ENCODE data around the gene TMPRSS13.
A peak's percentile ranks its signal among the peaks of the same experiment; 100 is the strongest.
"Not testable (repeated sequence)": the region's sequence is repeated elsewhere in the genome, so short reads cannot be mapped to it uniquely, and the experiment has no call there.

The TMPRSS13 gene

DNA sequence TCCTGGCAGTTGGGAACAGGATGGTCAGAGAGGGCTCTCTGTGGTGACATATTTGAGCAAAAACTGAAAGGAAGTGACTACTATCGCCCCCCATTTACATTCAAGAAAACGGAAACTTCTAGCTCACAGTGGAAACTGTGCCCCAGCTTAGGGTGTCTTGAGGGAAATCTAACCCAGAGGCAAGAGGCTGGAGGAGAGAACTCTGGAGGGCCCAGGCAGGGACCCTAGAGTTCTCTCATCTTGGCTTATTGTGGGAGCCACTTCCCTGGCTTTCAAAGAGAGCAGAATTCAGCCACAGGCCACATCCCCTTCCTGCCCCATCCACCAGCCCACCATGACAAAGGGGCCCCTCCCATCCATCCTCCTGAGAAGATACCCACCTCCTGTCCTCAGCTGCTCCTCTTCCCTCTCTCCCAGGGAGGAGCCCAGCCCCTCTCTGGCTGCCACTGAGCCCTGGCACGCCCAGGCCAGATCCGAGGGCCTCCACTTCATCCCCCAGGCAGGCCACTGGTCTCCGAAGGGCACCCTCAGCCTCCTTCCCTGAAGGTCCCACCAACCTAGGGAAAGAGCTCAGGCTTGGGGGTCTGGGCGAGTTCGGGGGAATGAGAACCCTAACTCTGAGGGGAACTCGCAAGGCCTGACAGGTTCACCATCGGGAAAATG is 1.6 kb upstream of the TMPRSS13 start:
- DNase-seq (ENCODE audit: low read depth) = no peak

DNA sequence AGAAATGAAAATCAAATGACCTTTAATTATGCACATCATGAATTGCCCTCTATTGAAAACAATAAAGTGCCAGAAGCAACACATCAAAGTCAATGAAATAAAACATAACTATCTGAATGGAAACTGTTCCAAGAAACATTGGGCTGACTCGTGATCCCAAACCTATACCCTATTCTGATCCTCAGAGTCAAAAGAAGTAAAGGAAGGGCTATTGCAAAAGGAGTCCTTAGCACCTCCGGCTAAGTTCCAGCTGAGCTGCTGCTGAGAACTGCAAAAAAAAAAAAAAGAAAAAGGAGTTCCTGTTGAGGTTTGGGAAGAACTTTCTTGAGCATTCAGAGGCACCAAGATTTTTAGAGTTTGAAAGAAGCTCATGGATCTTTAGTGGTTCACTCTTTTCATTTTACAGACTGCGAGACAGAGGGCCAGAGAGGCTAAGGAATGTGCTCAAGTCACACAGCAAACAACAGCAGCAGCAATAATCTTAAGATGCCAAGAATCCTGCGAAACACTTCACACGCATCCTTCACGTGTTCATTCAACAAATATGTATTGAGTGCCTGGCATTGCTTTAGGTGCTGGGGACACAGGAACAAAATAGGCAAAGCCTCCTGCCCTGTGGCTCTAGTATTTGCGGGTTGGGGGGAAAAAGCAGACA is 841 bp upstream of the TMPRSS13 start:
- no peak for DNase-seq (ENCODE audit: low read depth)

DNA sequence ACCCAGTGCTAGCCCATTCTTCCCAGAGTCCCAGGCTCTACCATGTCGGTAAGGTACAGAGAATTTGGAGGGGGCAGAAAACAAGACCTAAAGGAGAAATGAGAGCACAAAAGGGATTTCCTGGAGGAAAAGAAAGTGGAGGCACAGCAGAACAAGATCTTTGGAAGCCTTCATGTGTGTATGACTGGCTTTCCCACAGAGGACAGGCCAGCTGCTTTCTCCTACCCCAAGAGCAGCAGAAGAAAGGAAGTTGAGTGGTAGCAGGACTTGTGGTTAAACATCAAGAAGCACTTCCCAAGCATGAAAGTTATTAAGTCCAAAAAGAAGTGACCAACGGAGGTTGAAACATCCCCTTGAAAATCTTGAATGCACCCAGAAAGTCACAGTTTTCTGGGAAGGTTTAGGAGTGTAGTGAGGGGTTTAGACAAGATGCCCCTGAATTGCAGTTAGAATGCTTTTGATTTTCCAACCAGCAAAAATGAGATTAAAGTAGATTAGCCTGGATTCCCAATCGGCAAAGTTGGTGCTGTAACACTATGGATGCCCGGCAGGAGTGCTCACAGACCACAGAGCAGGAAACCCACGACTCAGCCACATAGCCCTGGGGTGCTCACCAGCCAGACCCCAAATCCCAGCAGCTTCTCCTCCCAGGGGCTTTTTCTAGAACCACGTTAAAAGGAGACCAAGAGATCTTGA is 608 bp downstream of the TMPRSS13 start:
- no peak for DNase-seq (ENCODE audit: low read depth)

DNA sequence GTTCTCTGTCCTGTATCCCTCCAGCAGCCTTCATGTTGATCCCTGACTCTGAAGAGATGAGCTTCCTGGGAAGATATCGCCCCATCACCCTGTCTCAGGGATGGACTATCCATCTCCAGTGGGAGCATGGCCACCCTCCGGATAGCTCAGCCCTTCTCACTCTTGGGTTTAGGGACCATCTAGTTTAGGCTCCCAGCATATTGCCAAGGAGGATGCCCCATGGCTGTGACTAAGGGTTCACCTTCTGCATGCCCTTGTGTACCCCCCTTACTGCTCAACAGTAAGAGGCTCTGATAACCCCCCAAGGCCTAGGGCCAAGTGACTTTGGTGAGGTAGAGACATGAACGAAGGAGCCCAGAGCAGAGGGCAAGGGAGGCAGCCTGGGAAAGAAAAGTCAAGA is 1.3 kb downstream of the TMPRSS13 start:
- no peak for DNase-seq (ENCODE audit: low read depth)

DNA sequence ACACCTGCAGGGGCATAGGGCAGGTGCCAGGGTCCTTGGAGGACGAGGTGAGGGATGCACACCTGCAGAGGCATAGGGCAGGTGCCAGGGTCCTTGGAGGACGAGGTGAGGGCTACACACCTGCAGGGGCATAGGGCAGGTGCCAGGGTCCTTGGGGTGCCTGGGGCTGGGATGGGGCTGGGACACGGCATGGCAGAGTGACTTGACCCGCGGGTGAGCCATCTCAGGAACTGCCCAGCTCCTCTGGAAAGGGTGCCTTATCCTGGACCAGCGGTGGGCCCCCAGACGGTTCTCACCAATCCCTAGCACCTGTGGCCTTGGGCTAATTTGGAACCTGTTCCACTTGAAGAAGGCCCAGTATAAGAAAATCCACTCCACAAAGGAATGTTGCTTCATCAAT is 3.0 kb downstream of the TMPRSS13 start:
- not testable (repeated sequence) for DNase-seq (ENCODE audit: low read depth)

DNA sequence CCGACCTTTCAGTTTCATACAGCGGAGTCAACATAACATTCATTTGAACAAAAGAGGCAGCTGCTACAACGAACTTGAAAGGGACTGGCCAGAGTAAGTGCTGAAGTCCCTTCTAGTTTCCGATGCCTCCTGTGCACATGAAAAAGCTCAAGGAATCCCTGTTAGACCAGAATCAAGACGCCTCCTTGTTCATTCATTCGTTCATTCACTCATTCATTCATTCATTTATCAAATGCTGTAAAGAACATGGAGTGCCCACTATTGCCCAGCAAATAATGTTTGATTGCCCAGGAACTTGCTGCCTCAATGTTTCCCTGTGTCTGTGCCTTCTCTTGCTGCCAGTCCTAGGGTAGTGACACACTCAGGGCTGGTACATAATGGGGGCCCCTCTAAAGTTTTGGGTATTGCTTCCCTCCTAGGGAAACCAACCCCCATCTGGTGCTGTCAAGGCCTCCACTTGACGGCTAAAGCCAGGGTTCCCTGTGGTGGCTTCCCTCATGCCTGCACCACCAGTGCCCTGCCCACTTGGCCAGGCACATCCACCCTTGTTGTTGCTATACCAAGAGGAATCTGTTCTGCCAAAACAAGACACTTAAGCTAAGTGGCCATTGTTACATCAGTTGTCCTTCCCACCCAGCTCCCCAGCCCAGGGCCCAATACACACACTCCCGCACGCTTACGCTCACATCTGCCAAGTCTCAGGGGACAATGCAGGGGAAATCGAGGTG is 3.8 kb downstream of the TMPRSS13 start:
- no peak for DNase-seq (ENCODE audit: low read depth)

DNA sequence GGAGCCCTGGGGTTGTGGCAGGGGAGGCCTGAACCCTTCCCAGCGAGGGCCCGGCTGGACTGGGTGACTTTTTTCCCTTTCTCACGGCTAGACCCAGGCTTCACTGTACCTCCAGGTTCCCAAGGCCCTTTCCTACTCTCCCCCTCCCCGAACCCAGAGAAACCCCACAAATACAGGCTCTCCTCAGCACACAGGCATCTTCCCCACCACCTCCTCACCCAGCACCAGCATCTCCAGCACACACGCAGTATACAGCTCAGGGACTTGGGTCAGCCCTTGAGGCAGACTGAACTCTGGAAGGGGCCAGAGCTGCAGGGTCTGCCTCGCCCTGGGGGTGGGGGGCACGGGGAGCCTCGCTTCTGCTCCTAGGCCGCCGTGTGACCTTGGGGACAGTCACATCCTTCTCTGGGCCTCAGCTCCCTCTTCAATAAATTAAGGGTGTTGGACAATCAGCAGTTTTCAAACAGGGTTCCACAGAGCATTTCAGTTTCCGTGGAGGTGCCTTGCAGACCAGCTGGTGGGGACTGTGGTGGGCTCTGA is 4.5 kb downstream of the TMPRSS13 start:
- no peak for DNase-seq (ENCODE audit: low read depth)

DNA sequence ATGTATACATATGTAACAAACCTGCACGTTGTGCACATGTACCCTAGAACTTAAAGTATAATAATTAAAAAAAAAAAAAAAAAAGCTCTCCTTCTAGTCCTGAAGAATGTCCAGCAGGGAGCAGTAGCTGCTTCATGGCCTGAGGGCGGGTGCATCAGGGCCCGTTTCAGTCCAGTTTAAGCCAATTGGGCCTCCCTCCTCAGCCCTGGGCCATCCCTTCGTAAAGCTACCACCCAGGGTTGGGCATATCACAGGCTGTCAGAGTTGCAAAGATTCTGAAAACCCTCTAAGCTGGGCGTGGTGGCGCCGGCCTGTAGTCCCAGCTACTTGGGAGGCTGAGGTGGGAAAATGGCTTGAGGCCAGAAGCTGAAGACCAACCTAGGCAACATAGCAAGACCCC is 5.4 kb downstream of the TMPRSS13 start:
- DNase-seq (ENCODE audit: low read depth) = peak; percentile 15

DNA sequence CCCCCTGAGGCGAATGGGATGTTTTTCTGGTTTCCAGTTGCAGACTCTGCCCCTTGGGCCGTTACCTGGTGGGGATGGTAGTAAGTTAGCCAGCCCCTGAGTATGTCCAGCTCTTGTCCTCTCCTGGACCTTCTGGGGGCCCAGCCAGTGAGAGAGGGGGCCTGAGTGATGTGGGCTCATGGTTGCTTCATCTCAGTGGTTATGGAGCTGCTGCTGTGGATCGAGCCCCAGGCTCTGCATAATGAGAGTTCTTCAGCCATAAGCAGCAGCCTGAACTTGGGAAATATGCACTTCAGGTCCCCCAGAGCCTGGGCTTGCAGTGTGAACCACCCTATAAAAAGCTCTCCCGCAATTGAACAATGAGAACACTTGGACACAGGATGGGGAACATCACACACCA is 5.9 kb downstream of the TMPRSS13 start:
- no peak for DNase-seq (ENCODE audit: low read depth)

DNA sequence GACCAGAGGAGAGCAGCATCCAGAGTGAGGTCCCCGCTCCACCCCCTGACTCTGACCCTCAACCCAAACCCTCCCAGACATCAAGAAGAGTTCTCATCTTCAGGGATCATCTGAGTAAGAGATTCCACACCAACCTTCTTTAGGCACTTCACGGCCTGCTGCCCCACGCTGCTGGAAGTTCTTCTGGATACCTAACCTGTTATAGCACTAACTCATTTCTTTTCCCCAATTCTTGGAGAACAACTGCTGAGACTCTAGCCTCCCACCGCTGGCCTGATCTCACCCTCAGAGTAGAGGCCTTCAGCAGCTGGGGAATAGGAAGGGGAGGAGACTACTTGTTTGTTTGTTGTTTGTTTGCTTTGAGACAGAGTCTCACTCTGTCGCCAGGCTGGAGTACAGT is 7.3 kb downstream of the TMPRSS13 start:
- DNase-seq (ENCODE audit: low read depth) = no peak

DNA sequence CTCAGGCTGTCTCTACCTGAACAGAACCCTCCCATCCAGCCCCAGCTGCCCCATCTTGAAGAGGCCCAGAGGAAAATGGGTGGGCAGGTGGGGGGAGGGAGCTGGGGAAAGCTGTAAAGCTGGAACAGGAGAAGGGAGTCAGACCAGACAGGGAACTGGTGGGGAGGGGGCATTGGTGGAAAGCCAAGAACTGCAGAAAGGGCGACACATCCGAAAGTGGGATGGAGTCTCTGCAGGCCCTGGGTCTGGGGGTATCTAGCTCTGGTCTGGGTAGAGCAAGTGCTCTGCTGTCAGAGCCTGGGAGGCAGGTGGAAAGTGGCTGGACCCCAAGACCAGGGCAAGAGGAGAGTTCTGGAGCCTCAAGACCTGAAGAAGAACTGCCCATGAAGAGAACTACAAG is 7.7 kb downstream of the TMPRSS13 start:
- DNase-seq (ENCODE audit: low read depth) = no peak

DNA sequence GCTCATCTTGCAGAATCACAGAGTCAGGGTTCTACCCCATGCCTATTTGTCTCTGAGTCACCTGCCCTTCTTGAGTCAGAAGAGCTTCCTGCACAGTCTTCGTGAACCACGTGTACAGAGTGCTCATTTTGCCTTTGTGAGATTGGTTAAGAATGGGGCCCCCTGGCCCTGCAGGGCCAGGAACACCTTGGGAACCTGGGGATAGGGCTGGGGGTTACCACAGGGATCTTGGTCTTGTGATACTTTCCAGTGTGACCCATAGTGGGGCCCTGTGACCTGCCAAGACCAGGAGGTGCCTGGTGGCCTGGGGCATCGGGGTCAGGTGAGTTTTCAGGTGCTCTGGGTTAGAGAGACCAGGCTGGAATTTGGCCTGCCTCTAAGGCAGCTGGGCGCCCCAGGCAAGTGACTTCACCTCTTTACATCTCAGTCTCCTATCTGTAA is 9.4 kb downstream of the TMPRSS13 start:
- no peak for DNase-seq (ENCODE audit: low read depth)

DNA sequence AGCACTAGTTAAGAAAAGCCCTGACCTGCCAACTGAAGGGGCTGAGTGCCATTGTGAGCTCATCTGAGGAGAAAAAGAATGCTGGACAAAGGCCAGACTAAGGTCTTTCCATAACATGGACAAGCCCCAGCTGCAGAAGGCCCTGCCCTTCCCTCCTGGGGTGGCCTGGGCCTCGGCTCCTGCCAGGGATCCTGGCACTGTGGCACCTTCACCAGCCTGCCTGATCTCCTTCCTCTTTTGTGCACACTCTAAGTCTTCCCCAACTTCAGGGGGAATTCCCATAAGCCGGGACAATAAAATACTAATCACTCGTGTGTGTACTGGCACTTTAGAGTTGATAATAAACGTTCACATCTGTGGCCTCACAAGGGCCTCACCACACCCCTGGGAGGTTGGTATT is 9.9 kb downstream of the TMPRSS13 start:
- no peak for DNase-seq (ENCODE audit: low read depth)

DNA sequence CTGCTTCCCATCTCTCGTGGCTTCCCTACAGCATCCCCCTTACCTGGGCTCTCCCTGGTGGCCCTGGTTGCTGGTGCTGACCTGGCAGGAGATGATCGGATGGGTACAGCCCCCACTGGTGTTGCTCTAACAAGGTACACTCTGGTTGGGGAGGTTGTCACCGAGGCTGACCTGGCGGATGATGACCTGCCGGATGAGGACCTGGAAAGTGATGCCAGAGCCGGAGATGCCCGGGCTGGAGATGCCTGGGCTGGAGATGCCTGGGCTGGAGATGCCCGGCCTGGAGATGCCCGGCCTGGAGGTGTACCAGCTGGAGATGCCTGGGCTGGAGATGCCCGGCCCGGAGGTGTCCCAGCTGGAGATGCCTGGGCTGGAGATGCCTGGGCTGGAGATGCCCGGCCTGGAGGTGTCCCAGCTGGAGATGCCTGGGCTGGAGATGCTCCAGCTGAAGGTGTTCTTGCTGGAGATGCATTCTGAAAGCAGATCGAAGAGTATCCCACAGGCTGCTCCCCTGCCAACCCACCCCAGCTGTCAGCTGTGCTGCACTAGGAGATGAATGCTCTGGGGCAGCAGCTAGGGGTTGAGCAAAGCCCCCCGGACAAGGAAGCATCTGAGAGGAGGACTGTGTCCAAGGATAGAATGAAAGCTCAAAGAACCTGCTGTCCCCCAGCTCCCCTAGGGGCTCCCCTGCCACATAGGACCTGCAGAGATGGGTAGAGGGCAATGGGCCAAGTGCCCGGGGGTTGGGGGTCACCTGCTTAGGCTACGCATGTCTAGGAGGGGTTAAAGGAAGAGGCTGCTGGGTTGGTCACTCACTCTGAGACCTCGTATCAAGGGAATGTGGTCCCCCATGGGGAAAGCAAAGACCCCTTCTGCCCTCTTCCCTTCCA is 10.6 kb downstream of the TMPRSS13 start:
- no peak for DNase-seq (ENCODE audit: low read depth)

DNA sequence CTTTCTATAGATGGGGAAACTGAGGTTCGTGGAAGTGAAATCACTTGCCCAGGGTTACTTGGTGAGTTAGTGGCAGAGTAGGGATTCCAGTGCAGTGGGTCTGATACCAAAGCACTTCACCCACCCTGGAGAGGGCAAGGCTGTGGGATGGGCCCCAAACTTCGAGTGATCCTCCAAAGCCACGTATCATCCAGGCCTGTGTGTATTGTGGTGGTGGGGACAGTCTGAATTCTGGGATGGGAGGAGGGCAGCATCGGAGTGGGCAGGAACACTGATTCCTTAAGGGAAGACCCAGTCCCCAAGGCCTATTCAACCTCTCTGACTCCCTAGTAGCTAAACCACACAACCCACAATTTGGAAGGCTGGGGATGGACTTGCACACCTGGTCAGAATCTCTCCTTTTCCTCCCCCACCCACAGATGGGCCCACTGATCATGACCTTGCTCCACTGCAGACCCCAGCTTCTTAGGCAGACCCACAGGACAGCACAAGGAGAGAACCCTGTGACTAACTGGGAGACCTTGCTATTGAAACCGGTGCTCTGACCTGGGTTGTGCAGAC is 11.5 kb downstream of the TMPRSS13 start:
- DNase-seq (ENCODE audit: low read depth) = no peak

DNA sequence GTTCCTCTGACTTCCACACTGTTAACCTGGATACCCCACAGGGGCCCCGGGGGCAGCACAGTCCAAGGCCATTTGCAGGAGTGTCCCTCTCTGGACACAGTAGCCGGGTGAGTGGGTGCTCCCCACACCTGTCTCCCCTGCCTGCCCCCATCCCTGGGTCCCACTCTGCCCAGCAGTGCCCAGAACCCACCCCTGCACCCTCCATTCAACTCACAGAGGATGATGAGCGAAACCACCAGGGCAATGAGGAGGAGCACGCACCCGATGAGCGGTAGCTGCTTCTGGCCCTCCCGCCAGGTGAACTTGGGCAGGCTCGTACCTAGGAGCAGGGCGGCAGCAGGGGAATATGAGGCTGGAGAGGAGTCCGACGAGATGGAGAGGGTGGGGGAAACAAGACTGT is 12.2 kb downstream of the TMPRSS13 start:
- DNase-seq (ENCODE audit: low read depth) = no peak

DNA sequence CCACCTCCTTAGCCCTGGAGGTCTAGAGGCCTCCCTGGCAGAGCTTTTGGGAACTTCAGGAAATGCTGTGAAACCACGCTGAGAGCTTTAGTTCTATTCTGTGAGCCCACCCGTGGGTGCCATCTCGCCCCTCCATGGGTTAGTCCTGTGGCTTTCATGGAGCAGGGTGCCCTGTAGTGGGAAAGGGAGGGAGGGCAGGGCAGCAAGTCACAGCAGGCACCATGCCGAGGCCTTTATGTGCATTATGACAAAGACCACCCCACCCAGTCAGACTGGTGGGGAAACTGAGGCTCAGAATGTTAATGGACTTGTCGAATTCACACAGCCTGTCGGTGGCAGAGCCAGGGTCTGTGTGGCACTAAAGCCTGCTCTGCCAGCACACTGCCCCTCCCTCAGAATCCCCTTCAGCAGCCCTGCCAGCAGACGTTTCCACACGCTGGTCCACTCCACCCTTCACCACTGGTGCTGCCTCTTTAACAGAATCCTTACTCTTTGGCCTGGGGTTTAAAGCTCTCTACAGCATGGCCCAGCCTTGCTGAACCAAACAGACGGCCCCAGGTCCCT is 13.4 kb downstream of the TMPRSS13 start:
- no peak for DNase-seq (ENCODE audit: low read depth)

DNA sequence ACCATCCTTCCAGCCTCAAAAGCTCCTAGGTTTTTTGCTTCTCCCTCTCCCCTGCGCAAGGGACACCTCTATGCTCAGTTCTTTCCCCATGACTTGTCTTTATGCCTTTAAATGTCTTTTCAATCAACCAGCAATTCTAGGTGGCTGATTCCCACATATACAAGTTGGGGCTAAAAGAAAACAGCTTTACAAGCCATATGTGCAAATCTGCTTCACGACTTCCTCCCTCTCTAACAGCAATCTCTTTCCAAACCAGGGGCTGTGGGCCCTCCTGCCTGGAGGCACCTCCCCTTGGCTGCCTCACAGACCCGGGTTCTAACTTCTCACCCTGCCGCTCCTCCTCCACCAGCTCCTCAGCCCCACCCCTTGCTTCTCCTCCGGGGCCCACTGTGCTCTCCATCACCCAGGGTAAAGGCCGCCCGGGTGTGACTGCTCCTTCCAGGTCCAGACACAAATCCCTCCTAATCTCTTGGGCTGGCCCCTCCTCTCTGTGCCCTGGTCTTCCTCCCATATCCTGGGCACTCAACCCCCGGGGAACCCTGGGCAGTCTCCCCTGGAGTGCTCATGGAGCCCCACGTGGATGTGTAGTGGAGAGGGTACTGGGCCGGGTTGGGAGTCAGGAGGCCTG is 14.1 kb downstream of the TMPRSS13 start:
- no peak for DNase-seq (ENCODE audit: low read depth)

DNA sequence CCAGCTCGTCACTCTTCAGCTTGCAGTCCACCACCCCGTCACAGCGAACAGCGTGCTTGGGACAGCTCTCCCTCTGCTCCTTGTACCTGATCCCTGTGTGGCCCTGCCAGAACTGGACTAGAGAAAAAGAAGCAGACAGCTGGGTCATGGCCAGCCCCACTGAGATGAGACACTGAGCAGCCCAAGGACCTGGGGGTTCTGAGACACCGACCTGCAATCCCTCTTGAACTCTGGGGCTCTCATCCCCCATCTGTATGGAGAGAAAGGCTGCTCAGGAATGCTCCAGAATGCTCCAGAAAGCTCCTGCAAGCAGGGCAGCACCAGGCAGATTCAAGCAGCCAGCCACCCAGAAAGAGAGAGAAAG is 14.8 kb downstream of the TMPRSS13 start:
- no peak for DNase-seq (ENCODE audit: low read depth)

DNA sequence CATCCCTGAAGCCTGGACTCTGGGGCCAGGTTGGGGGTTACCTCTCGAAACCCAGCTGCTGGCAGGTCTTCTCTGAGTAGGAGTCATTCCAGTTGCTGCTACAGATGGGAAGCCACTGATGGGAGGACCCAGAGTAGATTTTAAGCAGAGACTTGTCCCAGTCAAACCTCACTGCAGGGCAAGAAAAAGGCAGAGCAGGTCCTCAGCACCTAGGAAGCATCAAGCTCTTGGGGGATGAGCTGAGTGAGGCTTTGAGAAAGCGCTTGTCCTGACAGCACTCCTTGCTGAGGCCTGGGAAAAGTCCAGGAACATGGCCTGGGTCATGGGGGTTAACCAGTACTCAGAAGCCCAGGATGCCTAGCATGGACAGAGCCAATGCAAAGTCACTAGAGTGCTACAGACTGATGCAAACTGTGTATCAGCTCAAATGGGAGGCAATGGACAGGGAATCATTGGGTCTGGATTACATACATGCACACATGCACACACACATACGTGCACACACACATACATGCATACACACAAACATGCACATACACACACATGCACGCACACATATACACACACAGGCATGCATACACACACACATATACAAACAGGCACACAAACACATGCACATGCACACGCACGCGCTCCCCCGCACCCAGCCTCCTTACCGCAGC is 15.3 kb downstream of the TMPRSS13 start:
- DNase-seq (ENCODE audit: low read depth) = no peak

All from ELR (cell line).